Stimulated activated CD4-positive, alpha-beta T cell treated with anti-CD3 and anti-CD28 coated beads, TNF-alpha, amount 100 ng/mL, for 48 hours (primary cell): ENCODE measurements around the gene GYG1.
A peak's percentile ranks its signal among the peaks of the same experiment; 100 is the strongest.
"Not testable (repeated sequence)": the region's sequence is repeated elsewhere in the genome, so short reads cannot be mapped to it uniquely, and the experiment has no call there.

Experiments used
- DNase-seq, 3 donors: peaks; one replicate each; pipeline ENCODE4 v3.0.0-alpha.2; 2020; ENCODE audit warnings: low read depth in 3 of 3

GYG1 gene

GRCh38 chr3:148987551-148987950 is 3.8 kb upstream of the GYG1 start:
- not testable (repeated sequence) for DNase-seq

GRCh38 chr3:148990236-148990635 is 1.1 kb upstream of the GYG1 start:
- no peak for DNase-seq

- DNase-seq: peak in 1 of 3 donors; percentile 27
Observed at GRCh38 chr3:148992027-148992634, 791 bp downstream of the GYG1 start.

- DNase-seq: no peak
Observed at GRCh38 chr3:148992635-148993255, 1.4 kb downstream of the GYG1 start.

GRCh38 chr3:148997623-148998022 is 6.3 kb downstream of the GYG1 start:
- no peak for DNase-seq

GRCh38 chr3:148998297-148998696 is 7.0 kb downstream of the GYG1 start:
- no peak for DNase-seq

GRCh38 chr3:148998715-148999423 is 7.5 kb downstream of the GYG1 start:
- DNase-seq: no peak

GRCh38 chr3:148999806-149000205 is 8.5 kb downstream of the GYG1 start:
- DNase-seq: no peak

GRCh38 chr3:149000206-149000745 is 8.9 kb downstream of the GYG1 start:
- no peak for DNase-seq

- DNase-seq: no peak
Observed at GRCh38 chr3:149001727-149002126, 10.4 kb downstream of the GYG1 start.

- DNase-seq: no peak
Observed at GRCh38 chr3:149003653-149004305, 12.4 kb downstream of the GYG1 start.

- no peak for DNase-seq
Observed at GRCh38 chr3:149004622-149005021, 13.3 kb downstream of the GYG1 start.

- no peak for DNase-seq
Observed at GRCh38 chr3:149005416-149005815, 14.1 kb downstream of the GYG1 start.

GRCh38 chr3:149007567-149008257 is 16.4 kb downstream of the GYG1 start:
- DNase-seq: no peak

- no peak for DNase-seq
Observed at GRCh38 chr3:149009732-149010131, 18.4 kb downstream of the GYG1 start.

- no peak for DNase-seq
Observed at GRCh38 chr3:149010504-149010951, 19.2 kb downstream of the GYG1 start.

- DNase-seq: no peak
Observed at GRCh38 chr3:149010966-149011365, 19.6 kb downstream of the GYG1 start.

- no peak for DNase-seq
Observed at GRCh38 chr3:149011676-149012075, 20.3 kb downstream of the GYG1 start.

- DNase-seq: no peak
Observed at GRCh38 chr3:149013726-149014125, 22.4 kb downstream of the GYG1 start.

- DNase-seq: no peak
Observed at GRCh38 chr3:149015393-149015792, 24.1 kb downstream of the GYG1 start.

GRCh38 chr3:149016242-149016641 is 24.9 kb downstream of the GYG1 start:
- no peak for DNase-seq
